Osteoblast (primary cell): ENCODE data around the gene IPPK. TPM values are rescaled to one million over a fixed set of nuclear protein-coding genes. Genes with fewer than 3 reads are reported as not detected.
"Not testable (repeated sequence)": the region's sequence is repeated elsewhere in the genome, so short reads cannot be mapped to it uniquely, and the experiment has no call there.

ENCODE experiments used
- DNase-seq: peaks from one replicate; pipeline ENCODE4 v3.0.0; 2011; ENCODE audit warnings: low spot score, mixed read lengths; ENCODE audit not compliant: insufficient read length; ENCODE audit errors: missing footprints
- H2AFZ ChIP-seq: 2 replicates; pipeline ENCODE4 v1.6.0; 2011; ENCODE audit warnings: mild to moderate bottlenecking, low read length
- H3K27ac ChIP-seq: 2 replicates; pipeline ENCODE4 v1.5.1; 2011; ENCODE audit warnings: mild to moderate bottlenecking, low read depth, low read length, moderate library complexity
- H3K27me3 ChIP-seq: 2 replicates; pipeline ENCODE4 v1.6.0; 2012; ENCODE audit warnings: mild to moderate bottlenecking, control low read depth, inconsistent platforms, low read length, moderate library complexity; ENCODE audit not compliant: insufficient read depth
- H3K36me3 ChIP-seq: 2 replicates; pipeline ENCODE4 v1.5.1; 2011; ENCODE audit warnings: mild to moderate bottlenecking, low read length, control low read depth, moderate library complexity; ENCODE audit not compliant: insufficient read depth
- H3K4me1 ChIP-seq: 2 replicates; pipeline ENCODE4 v1.5.1; 2011; ENCODE audit warnings: mild to moderate bottlenecking, low read length, control low read depth, moderate library complexity; ENCODE audit not compliant: insufficient read depth
- H3K4me2 ChIP-seq: 2 replicates; pipeline ENCODE4 v1.6.0; 2011; ENCODE audit warnings: mild to moderate bottlenecking, low read length; ENCODE audit not compliant: insufficient read depth
- H3K4me3 ChIP-seq: fragments of 200-600 bp; sonication (generic); 3 replicates; pipeline ENCODE4 v1.5.1; 2012; ENCODE audit warnings: mild to moderate bottlenecking, low read length, inconsistent platforms; ENCODE audit not compliant: insufficient read depth
- H3K79me2 ChIP-seq: 2 replicates; pipeline ENCODE4 v1.6.0; 2012; ENCODE audit warnings: mild to moderate bottlenecking, low read length, control low read depth, inconsistent platforms; ENCODE audit not compliant: insufficient read depth
- H3K9me3 ChIP-seq: 2 replicates; pipeline ENCODE4 v1.5.1; 2011; ENCODE audit warnings: low read depth, low read length, control low read depth
- H4K20me1 ChIP-seq: 2 replicates; pipeline ENCODE4 v1.6.0; 2012; ENCODE audit warnings: mild to moderate bottlenecking, low read length, control low read depth; ENCODE audit not compliant: insufficient read depth
- CTCF ChIP-seq: IDR thresholded peaks from 2 replicates; pipeline ENCODE4 v1.5.1; 2011; ENCODE audit warnings: mild to moderate bottlenecking, low read depth, low read length, moderate library complexity; ENCODE audit errors: extremely low read depth
- total RNA-seq: library from RNA; depleted of rRNA; stranded (reverse); fragments of >200 nt; gene quantifications from 2 replicates; pipeline ENCODE4 v1.2.3, GENCODE V29; 2012

Gene IPPK
- total RNA-seq, 1 donor = 9.4 TPM

GRCh38 chr9:92590377-92590776 lies 79.6 kb downstream of the IPPK start:
- Histone ChIP-seq H3K4me1 (peaks cover 6% of the 10 kb centered on the region), H3K36me3 (no peaks in the 10 kb centered on the region), H3K4me3 (no peak overlapping the region), H3K4me2 (no peak overlapping the region), H3K9me3 (no peaks in the 10 kb centered on the region), H3K27ac (no peak overlapping the region), H3K27me3 (no peaks in the 10 kb centered on the region), H2AFZ (peak overlapping the region; percentile 36), H3K79me2 (no peaks in the 10 kb centered on the region), H4K20me1 (no peaks in the 10 kb centered on the region)
- DNase-seq = no peak
- no peak for TF ChIP-seq CTCF

- Histone ChIP-seq H3K27me3 (no peaks in the 10 kb centered on the region), H3K27ac (no peak overlapping the region), H3K79me2 (no peaks in the 10 kb centered on the region), H3K4me1 (peaks cover 6% of the 10 kb centered on the region), H3K36me3 (no peaks in the 10 kb centered on the region), H2AFZ (peak overlapping the region; percentile 36), H4K20me1 (no peaks in the 10 kb centered on the region), H3K9me3 (no peaks in the 10 kb centered on the region), H3K4me2 (no peak overlapping the region), H3K4me3 (no peak overlapping the region)
- DNase-seq = no peak
- TF ChIP-seq CTCF = no peak
These were observed 80.0 kb downstream of the IPPK start for GRCh38 chr9:92589923-92590322.

GRCh38 chr9:92576175-92576574 lies 93.8 kb downstream of the IPPK start:
- Histone ChIP-seq H3K4me1 (no peaks in the 10 kb centered on the region), H3K27me3 (no peaks in the 10 kb centered on the region), H3K36me3 (no peaks in the 10 kb centered on the region), H4K20me1 (no peaks in the 10 kb centered on the region), H3K9me3 (no peaks in the 10 kb centered on the region), H3K4me2 (no peak overlapping the region), H2AFZ (no peak overlapping the region), H3K79me2 (no peaks in the 10 kb centered on the region), H3K4me3 (no peak overlapping the region), H3K27ac (no peak overlapping the region)
- no peak for TF ChIP-seq CTCF
- DNase-seq = no peak

GRCh38 chr9:92573612-92574011 lies 96.3 kb downstream of the IPPK start:
- not testable (repeated sequence) for H3K27me3 ChIP-seq, DNase-seq, H3K36me3 ChIP-seq, H3K9me3 ChIP-seq, H3K79me2 ChIP-seq, H3K27ac ChIP-seq, H3K4me1 ChIP-seq, H3K4me3 ChIP-seq, H2AFZ ChIP-seq, H4K20me1 ChIP-seq, H3K4me2 ChIP-seq

- not testable (repeated sequence) for H3K4me1 ChIP-seq, H3K4me2 ChIP-seq, DNase-seq, H3K9me3 ChIP-seq, H3K27me3 ChIP-seq, H3K79me2 ChIP-seq, H3K27ac ChIP-seq, H3K4me3 ChIP-seq, H3K36me3 ChIP-seq, H2AFZ ChIP-seq, H4K20me1 ChIP-seq
These were observed 98.1 kb downstream of the IPPK start for GRCh38 chr9:92571871-92572270.
